Germinal center (tissue), 1 donor: Measurements from ENCODE around the gene PHLDB1.

Experiments
- DNase-seq: peaks from one replicate; pipeline ENCODE4 v3.0.0; 2012; ENCODE audit warnings: mixed read lengths, low spot score

The PHLDB1 gene

DNA sequence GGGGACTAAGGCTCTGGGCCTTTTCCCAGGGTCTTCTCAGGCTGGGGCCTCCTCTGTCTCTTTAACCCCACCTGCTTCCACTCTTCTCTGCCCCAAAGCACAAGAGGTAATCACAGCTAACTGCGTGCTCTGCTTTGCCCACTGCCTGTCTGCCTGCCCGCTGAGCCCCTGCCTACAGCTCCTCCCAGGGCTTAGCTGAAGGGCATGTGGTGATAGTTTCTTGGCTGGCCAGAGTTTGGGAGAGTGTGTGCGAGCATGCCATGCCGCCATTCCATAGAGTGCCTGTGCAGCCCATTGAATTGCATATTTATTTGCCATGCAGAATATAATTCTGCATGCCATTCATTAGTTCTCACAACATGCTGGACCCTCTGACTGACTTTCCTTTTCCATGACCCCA is 32.5 kb downstream of the PHLDB1 start:
- no peak for DNase-seq

DNA sequence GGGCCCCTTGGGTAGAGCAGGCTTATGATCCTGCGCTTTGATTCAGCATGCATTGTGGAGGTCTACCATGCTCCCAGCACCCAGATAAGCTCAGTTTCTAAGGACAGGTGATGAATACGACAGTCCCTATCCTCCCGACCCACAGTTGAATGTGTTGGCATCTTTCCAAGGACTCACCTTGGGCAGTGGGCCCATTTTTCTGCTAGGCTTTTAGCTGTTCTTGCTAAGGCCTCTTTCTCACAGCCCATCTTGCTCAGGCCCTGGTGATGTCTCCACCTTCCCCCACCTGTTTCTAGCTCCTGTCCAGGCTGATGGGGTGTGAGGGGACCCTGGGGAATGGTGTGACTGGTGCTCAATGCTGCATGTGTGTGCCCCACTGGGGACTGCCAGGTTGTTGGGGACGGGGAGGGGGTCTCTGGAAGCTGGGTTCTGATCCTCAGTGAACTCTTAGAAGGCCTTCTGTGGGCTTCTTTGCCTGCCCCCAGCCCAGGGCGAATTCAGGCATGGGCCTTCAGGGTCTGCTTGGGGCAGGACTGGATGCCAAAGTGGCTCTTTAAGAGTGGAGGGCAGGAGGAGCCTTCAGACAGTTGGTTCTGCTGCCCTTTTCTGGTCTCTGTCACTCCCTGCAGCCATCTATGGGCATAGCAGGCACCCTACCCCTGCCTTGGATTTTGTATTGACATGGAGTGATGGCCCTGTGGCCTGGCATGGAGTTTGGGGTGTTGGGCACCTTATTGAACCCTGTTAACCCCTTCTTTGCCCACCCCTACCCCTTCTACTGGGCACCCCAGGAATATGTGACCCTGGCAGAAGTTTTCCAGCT is 33.1 kb downstream of the PHLDB1 start:
- DNase-seq: no peak

DNA sequence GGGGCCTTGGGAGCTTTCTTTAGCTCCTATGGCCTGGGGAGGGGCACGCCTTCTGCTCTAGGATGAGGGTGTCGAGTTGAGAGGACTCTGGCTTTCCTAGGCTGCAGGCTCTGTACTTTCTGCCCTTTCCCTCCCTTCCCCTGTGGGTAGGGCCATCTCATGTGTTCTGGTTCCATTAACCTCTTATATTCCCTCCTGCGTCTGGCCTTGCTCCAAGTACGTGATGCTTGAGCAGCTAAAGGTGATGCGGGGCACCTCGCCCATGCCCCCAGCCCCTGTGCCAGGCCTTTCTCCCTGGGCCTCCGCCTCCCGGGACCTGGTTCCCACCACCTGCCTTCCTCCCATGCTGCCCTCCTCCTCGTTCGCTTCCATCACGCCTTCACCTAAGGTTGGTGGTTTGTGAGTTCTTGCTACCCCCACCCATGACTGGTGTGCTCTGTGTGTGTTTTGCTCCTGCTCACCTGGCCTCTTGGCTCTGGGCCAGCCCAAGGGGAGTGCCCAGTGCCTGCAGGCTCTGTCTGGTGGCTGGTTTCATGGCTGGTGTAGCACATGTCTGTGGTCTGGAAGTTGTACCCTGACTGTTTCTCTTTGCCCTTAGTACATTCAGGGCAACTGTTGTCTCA is 34.1 kb downstream of the PHLDB1 start:
- no peak for DNase-seq

DNA sequence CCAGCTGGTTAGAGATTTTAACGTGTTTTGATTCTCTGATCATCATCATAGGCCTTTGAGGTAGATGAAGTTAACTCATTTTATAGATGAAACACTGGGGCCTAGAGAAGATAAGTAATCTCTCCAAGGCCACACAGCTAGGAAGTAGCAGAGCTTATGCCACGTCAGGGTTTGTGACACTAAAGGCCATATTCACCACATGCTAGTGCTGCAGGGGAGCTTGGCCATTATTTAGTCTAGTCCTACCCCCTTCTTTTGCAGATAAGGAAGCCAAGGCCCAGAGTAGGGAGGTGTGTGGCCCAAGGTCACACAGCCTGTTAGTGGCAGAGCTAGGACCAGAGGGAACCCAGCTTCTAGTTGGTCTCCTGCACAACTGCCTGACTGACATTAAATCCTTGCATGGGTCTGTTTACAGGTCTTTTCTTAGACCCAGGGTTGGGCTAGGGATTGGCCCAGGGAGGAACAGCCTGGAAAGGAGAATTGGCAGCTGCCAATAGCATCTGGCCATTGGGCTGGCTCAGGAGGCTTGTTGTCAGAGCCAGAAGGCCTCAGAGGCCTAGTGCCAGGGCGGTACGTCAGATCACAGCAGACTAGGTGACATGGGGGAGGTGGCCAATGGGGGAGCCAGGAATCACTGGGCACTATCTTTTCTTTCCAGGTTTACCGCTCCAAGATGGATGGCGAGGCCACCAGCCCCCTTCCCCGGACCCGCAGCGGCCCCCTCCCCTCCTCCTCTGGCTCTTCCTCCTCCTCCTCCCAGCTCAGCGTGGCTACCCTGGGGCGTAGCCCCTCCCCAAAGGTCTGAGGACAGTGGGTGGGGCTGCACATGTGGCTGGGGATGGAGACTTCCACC is 36.0 kb downstream of the PHLDB1 start:
- no peak for DNase-seq

DNA sequence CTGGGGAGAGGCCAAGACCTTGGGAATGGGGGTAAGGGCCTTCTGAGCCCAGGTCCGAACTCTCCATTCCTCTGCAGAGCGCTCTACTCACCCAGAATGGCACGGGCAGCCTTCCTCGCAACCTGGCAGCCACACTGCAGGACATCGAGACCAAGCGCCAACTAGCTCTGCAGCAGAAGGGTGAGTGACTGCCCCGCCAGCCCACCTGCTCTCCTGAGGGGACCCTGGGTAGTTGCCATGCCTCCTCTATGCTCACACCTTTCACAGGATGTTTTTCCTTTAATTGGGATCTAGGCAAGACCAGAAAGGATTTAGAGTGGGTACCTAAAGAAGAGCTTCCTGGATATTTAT is 36.6 kb downstream of the PHLDB1 start:
- no peak for DNase-seq

DNA sequence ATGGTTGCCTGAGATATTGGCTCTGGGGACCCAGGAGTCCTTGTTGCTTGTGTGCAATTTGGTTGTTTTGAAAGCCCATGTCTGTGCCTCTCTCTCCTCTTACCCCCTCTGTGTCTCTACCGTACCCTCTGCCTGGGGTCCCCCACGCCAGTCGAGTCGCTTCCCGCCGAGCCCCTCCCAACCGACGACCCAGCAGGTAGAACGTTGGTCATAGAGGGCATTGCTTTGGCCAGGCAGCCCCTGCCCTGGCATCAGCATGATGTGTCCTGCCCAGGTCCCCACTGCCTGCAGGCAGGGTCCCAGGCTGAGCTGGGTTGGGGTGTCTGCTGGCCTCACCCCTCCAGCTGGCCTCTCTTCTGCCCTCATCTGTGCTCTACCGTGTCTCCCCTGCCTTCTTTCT is 37.1 kb downstream of the PHLDB1 start:
- DNase-seq: no peak

DNA sequence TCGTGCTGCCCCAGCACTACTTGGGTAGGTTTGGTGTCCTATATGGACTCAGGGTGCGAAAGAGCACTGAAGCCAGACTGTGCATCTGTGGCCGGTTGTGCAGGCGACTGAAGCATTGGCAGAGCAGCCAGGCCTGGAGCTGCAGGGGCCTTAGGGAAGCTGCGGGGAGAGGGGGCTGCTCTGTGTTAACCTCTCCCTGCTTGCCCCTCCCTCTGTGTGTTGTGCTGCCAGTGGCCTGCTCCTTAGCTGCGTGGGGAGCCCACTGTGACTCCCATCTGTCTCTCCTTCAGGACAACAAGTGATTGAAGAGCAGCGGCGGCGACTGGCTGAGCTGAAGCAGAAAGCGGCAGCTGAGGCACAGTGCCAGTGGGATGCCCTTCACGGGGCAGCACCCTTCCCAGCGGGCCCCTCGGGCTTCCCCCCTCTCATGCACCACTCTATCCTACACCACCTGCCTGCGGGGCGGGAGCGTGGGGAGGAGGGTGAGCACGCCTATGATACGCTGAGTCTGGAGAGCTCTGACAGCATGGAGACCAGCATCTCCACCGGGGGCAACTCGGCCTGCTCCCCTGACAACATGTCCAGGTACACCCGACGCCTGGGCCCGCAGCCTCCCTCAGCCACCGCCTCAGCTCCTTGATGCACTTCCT is 37.8 kb downstream of the PHLDB1 start:
- DNase-seq: no peak

DNA sequence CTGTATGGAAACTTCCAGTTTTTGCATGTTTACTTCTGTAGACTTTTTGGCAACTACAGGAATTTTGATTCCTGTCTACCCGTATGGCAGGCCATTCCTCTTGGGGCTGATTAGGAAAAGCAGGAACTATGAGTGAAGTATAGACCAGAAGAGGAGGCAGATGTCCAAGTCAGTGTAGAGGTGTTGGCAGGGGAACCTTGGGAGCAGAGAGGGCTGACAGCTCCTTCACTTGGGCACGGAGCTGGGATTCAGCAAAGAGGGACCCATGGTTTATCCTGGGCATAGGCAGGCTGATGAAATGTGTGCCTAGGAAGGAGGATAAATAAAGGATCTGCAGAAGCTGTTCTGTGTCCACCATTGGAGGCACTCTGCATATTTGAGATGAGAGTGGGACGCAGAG is 39.0 kb downstream of the PHLDB1 start:
- no peak for DNase-seq

DNA sequence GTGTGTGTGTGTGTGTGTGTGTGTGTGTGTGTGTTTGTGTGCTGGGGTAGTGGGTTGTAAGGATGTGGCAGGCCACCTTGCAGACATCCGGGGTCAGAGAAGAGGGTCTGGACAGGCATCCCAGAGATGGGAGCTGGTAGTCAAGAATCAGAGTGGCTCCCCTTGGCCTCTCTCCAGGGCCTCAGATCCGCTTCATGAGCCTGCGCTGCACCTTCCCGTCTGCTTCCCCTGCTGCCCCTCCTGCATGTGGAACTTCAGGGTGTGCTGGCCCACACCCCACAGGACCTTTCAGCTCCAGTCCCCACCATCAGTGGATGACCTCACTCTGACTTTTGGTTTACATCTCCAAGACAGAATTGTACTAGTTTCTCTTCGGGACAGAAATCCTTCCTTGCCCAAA is 40.9 kb downstream of the PHLDB1 start:
- DNase-seq: no peak

DNA sequence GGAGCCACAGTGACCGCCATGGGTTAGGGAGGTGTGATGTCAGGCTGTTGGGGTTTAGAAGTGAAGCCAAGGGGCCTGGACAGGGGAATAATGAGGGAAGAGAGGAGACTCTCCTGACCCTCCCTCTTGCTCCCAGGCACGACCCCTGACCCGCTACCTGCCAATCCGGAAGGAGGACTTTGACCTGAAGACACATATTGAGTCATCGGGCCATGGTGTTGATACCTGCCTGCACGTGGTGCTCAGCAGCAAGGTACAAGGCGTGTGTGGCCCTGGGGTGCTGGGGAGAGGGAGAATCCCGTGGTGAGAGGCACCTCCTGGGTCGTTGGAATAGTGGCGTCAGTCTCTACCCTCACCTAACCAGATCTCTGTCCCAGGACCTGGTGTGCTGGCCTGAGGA is 42.5 kb downstream of the PHLDB1 start:
- no peak for DNase-seq

DNA sequence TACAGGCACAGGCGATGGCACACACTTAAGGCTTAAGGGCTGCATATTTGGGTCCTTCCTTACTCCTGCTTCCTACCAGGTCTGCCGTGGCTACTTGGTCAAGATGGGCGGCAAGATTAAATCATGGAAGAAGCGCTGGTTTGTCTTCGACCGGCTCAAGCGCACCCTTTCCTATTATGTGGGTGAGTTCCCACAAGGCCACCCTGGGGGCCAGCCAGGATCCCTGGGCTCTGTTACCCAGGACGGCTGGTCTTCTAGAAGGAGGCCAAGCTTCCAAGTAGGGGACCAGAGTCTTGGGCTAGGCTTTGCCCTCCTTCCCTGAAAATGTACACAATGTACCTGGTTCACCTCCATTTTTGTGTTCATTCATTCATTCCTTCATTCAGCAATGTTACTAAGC is 43.0 kb downstream of the PHLDB1 start:
- no peak for DNase-seq

DNA sequence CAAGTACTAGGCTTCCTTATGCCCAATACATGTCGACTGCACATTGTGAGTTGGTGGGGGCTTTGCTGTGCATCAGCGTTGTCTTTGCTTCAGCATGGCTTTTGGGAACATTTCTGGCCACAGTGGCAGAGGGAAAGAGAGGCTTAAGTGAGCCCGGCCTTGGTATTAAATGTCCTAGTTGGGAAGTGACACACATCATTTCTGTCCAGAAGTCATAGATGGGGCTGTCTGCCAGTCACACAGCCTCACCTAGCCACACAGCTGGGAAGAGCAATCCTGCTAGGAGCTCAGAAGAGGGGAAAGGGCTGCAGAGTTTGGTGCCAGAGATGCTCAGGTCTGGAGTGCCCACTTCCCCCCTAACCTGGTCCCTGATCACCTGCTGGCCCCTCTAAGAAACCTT is 44.4 kb downstream of the PHLDB1 start:
- DNase-seq: no peak

DNA sequence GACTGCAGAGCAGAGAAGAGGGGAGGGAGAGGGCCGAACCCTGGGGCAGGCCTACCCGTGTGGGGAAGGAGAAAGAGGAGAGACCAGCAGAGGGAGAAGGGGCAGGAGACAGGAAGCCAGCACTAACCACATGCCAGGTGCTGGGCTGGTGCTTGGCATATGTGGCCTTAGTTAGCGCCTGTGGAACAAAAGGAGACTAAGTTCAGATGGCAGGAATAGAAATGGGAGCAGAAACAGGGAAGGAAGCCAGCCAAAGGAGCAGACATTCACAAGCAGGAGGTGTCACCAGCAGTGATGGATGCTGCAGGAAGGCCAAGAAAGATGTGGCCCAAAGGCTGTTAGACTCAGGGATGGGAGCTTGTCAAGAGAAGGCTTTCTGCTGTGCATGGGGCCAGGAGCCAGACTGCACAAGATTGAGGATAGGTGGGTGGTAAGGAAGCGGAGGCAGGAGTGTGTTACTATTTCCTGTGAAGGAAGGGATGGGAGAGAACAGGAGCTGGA is 45.3 kb downstream of the PHLDB1 start:
- no peak for DNase-seq

DNA sequence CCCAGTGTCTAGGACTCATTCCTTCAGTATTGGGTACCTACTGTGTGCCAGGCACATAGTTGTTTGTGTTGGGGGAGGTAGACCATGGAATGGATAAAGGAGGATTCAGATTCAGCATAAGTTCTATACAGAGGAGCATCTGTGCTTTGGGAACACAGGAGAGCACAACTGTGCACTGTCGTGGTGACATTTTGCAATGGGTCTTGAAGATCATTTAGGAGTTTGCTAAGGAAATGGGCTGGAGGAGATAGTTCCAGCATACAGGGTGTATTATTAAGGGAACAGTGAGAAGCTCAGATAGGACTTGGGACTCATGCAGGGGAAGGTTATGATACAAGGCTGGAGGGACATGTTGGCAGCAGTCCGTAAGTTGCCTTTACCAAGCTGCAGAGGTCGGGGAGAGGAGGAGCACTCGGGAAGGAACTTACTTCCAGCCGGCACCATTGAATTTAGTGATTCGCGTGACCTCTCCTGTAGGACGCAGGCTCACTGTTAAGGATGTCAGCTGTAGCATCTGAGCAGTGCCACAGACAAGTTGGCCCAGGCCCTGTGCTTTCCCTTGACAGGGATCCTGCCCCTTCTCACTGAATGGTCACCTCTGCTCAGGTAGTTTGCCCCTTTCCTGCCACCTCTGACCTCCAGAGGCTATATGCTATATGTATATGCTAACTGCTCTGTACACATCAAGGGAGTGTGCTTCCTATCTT is 46.4 kb downstream of the PHLDB1 start:
- no peak for DNase-seq

DNA sequence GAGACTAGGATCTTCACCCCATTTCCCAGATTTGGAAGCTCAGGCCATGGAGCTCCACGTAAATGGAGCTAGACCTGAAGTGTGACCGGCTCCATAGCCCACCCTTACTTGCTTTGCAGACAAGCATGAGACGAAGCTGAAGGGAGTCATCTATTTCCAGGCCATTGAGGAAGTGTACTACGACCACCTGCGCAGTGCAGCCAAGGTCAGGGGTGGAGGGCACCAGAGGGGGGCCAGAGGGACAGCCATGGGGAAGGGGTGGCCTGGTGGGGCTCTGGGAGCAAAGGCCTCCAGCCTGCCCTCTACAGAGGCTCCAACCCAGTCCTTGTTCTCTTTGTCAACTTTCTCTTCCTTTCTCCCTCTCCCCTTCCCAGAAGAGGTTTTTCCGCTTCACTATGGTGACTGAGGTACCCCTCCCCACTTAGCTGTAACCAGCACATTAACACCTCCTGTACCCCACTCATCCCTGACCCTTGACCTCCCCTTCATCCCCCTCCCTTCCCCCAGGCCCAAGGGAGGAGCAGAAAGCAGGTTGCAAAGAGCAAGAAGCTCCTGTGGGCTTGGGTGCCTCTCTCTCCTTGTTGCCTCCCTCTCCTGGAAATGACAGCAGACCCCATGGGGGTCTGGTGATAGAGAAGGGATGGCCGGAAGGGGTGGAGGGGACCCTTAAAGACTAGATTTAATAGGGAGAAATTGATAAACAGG is 48.2 kb downstream of the PHLDB1 start:
- no peak for DNase-seq

DNA sequence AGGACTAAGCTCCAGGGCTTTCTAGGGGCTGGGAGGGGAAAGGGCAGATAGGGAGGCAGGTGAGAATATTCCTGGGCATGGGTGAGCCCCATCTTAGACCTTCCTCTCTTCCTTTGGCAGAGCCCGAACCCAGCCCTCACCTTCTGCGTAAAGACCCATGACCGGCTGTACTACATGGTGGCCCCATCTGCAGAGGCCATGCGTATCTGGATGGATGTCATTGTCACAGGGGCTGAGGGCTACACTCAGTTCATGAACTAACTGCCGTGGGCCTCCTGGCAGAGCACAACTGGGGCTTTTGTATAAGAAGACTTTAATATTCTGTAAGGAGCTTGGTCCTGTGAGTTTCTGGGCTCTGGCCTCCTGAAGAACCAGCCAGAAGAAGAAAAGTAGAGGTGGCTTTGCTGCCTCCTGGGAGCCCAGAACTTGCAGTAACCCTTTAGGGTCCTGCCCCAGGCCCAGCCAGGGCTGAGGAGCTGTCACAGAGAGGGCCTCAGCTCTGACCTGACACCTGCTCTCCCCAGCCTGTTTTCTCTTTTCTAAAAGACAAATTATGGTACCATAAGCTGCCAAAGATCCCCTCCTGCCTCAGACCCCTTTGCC is 49.2 kb downstream of the PHLDB1 start:
- DNase-seq: no peak

DNA sequence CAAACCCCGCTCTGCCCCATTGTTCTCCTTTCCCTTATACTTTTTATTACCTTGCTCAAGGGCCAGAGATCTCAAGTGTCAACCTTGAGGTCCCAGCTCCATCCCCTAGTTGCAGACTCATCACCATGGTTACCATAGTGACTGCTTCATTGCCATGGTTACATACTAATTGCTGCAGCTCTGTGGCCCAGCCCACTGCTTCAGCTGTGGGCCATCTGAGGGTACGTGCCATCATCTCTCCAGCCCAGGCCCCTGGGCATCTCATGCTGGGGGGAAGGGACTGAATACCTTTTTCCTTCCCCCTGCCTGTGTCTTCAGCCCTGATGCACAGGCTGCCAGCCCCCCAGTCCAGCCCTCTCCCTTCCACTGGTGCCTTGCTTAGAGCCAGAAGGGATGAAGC is 49.8 kb downstream of the PHLDB1 start:
- no peak for DNase-seq

DNA sequence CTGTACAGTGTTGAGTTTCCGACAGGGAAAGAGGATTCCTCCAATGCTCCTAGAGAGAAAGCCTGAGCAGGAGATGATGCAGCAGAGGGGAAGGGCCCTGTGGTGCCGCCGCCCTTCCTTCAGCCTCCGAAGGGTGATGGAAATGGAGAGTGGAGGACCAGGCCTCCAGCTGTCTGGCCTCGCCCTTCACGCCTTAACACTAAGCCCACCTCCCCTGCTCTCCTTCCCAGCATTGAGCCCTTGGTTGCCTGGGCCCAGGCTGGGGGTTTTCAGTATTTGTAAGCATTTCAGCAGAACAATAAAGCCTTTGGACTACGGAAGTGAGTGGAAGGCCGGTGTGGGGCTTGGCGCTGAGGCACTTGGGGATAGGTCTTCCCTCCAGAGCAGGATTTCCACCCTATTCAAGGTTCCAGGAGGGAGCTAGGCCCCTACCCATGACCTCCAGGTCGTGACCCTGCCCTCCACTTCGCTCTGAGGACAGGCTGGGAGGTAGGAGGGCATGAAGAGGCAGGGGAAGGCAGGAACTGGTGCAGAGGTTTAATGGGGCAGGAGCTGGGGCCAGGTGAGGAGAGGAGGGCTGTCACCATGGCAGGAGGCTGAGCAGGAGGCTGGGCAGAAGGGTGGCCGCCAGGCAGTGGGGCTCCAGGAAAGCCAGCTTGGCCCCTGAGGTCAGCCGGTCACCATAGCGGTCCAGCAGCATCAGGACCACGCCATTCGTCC is 50.5 kb downstream of the PHLDB1 start:
- DNase-seq: no peak

DNA sequence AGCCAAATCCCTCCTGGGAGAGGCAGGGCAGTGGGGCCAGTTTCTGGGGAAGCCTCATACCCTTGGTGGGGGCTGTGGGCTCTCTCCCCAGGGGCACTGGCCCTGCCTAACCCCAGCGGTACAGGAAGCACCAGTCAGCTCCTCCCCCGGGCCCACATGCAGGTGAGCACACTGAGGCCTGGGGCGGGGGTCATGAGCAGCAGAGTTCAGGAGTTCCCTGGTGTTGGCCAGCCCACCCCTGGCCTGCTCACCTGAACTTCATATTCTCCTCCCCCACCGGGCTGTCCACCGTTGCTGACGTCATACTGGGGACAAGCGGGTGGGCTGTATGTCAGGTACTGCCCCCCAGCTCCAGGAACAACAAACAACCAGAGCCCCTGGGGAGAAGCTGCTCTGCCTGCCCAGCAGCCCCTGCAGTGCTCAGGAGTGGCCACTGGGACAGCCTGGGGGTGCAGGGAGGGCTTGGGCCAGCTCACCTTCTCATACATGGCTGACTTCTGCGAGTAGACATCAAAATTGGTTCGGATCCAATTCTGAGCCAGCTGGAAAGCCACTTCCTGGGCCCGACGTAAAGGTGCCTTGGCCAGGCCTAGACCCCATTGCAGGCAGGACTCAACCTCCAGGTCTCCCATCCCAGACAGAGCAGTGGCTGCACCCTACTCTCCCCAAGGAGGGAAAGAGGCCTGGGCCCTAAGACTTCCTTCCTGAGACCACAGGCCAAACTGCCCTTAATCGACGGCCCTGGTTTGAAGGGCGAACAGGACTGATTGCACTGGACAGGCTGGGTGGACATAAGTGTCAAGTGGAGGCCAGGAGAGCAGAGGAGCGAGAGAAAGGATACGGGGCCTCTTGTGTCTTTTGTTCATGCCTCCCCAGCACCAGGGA is 51.3 kb downstream of the PHLDB1 start:
- no peak for DNase-seq
